ENCODE measurements around the gene SFT2D1.

Gene SFT2D1

GRCh38 chr6:166381733-166382499 is 39.6 kb upstream of the SFT2D1 start:
- Histone ChIP-seq H3K4me1 (ENCODE audit: control insufficient read depth, insufficient read depth, low read length, unreplicated experiment) (no peaks in the 10 kb centered on the region), H3K36me3 (ENCODE audit: insufficient read depth, low read length) (no peaks in the 10 kb centered on the region), H3K4me3 (ENCODE audit: low read depth, low read length) (peak overlapping the region; percentile 98), H3K79me2 (ENCODE audit: control insufficient read depth, insufficient read depth, low read length, unreplicated experiment) (no peaks in the 10 kb centered on the region), H3K27ac (ENCODE audit: low read depth, low read length) (no peak overlapping the region), H3K27me3 (ENCODE audit: insufficient read depth, low read length) (no peaks in the 10 kb centered on the region), H2AFZ (ENCODE audit: low read length, unreplicated experiment) (peak overlapping the region; percentile 35)

GRCh38 chr6:166381381-166381732 is 39.0 kb upstream of the SFT2D1 start:
- no peaks in the 10 kb centered on the region for H3K79me2 ChIP-seq (ENCODE audit: control insufficient read depth, insufficient read depth, low read length, unreplicated experiment)
- H3K27me3 ChIP-seq (ENCODE audit: insufficient read depth, low read length) = no peaks in the 10 kb centered on the region
- no peaks in the 10 kb centered on the region for H3K36me3 ChIP-seq (ENCODE audit: insufficient read depth, low read length)
- peak overlapping the region; percentile 98 for H3K4me3 ChIP-seq (ENCODE audit: low read depth, low read length)
- no peak overlapping the region for H3K27ac ChIP-seq (ENCODE audit: low read depth, low read length)
- no peaks in the 10 kb centered on the region for H3K4me1 ChIP-seq (ENCODE audit: control insufficient read depth, insufficient read depth, low read length, unreplicated experiment)
- peak overlapping the region; percentile 35 for H2AFZ ChIP-seq (ENCODE audit: low read length, unreplicated experiment)

GRCh38 chr6:166379800-166380199 is 37.5 kb upstream of the SFT2D1 start:
- no peak overlapping the region for H3K4me3 ChIP-seq (ENCODE audit: low read depth, low read length)
- no peaks in the 10 kb centered on the region for H3K27me3 ChIP-seq (ENCODE audit: insufficient read depth, low read length)
- no peak overlapping the region for H2AFZ ChIP-seq (ENCODE audit: low read length, unreplicated experiment)
- H3K27ac ChIP-seq (ENCODE audit: low read depth, low read length) = no peak overlapping the region
- no peaks in the 10 kb centered on the region for H3K36me3 ChIP-seq (ENCODE audit: insufficient read depth, low read length)
- no peaks in the 10 kb centered on the region for H3K79me2 ChIP-seq (ENCODE audit: control insufficient read depth, insufficient read depth, low read length, unreplicated experiment)
- H3K4me1 ChIP-seq (ENCODE audit: control insufficient read depth, insufficient read depth, low read length, unreplicated experiment) = no peaks in the 10 kb centered on the region

- no peaks in the 10 kb centered on the region for H3K27me3 ChIP-seq (ENCODE audit: insufficient read depth, low read length)
- no peak overlapping the region for H3K4me3 ChIP-seq (ENCODE audit: low read depth, low read length)
- no peaks in the 10 kb centered on the region for H3K79me2 ChIP-seq (ENCODE audit: control insufficient read depth, insufficient read depth, low read length, unreplicated experiment)
Measured at GRCh38 chr6:166379103-166379586, 36.8 kb upstream of the SFT2D1 start.

GRCh38 chr6:166377721-166378120 is 35.4 kb upstream of the SFT2D1 start:
- H3K79me2 ChIP-seq (ENCODE audit: control insufficient read depth, insufficient read depth, low read length, unreplicated experiment) = no peaks in the 10 kb centered on the region
- no peaks in the 10 kb centered on the region for H3K36me3 ChIP-seq (ENCODE audit: insufficient read depth, low read length)
- H2AFZ ChIP-seq (ENCODE audit: low read length, unreplicated experiment) = no peak overlapping the region
- no peak overlapping the region for H3K27ac ChIP-seq (ENCODE audit: low read depth, low read length)
- no peak overlapping the region for H3K4me3 ChIP-seq (ENCODE audit: low read depth, low read length)
- H3K27me3 ChIP-seq (ENCODE audit: insufficient read depth, low read length) = no peaks in the 10 kb centered on the region
- H3K4me1 ChIP-seq (ENCODE audit: control insufficient read depth, insufficient read depth, low read length, unreplicated experiment) = no peaks in the 10 kb centered on the region

More at GRCh38 chr6:166379103-166379586, 36.8 kb upstream of the SFT2D1 start:
- Histone ChIP-seq H3K4me1 (ENCODE audit: control insufficient read depth, insufficient read depth, low read length, unreplicated experiment) (no peaks in the 10 kb centered on the region), H3K27ac (ENCODE audit: low read depth, low read length) (no peak overlapping the region), H2AFZ (ENCODE audit: low read length, unreplicated experiment) (no peak overlapping the region), H3K36me3 (ENCODE audit: insufficient read depth, low read length) (no peaks in the 10 kb centered on the region)

GRCh38 chr6:166375013-166375412 is 32.7 kb upstream of the SFT2D1 start:
- Histone ChIP-seq H3K4me1 (ENCODE audit: control insufficient read depth, insufficient read depth, low read length, unreplicated experiment) (no peaks in the 10 kb centered on the region), H3K27ac (ENCODE audit: low read depth, low read length) (no peak overlapping the region), H2AFZ (ENCODE audit: low read length, unreplicated experiment) (no peak overlapping the region), H3K4me3 (ENCODE audit: low read depth, low read length) (no peak overlapping the region), H3K27me3 (ENCODE audit: insufficient read depth, low read length) (no peaks in the 10 kb centered on the region), H3K79me2 (ENCODE audit: control insufficient read depth, insufficient read depth, low read length, unreplicated experiment) (no peaks in the 10 kb centered on the region), H3K36me3 (ENCODE audit: insufficient read depth, low read length) (no peaks in the 10 kb centered on the region)

- no peaks in the 10 kb centered on the region for H3K36me3 ChIP-seq (ENCODE audit: insufficient read depth, low read length)
- H3K4me1 ChIP-seq (ENCODE audit: control insufficient read depth, insufficient read depth, low read length, unreplicated experiment) = peaks cover 5% of the 10 kb centered on the region
- no peaks in the 10 kb centered on the region for H3K27me3 ChIP-seq (ENCODE audit: insufficient read depth, low read length)
- no peak overlapping the region for H3K27ac ChIP-seq (ENCODE audit: low read depth, low read length)
- H3K4me3 ChIP-seq (ENCODE audit: low read depth, low read length) = no peak overlapping the region
- no peak overlapping the region for H2AFZ ChIP-seq (ENCODE audit: low read length, unreplicated experiment)
- no peaks in the 10 kb centered on the region for H3K79me2 ChIP-seq (ENCODE audit: control insufficient read depth, insufficient read depth, low read length, unreplicated experiment)
Measured at GRCh38 chr6:166370489-166370888, 28.1 kb upstream of the SFT2D1 start.

GRCh38 chr6:166369782-166370181 is 27.4 kb upstream of the SFT2D1 start:
- H2AFZ ChIP-seq (ENCODE audit: low read length, unreplicated experiment) = no peak overlapping the region
- H3K4me1 ChIP-seq (ENCODE audit: control insufficient read depth, insufficient read depth, low read length, unreplicated experiment) = peaks cover 10% of the 10 kb centered on the region
- no peak overlapping the region for H3K4me3 ChIP-seq (ENCODE audit: low read depth, low read length)
- H3K36me3 ChIP-seq (ENCODE audit: insufficient read depth, low read length) = no peaks in the 10 kb centered on the region
- H3K79me2 ChIP-seq (ENCODE audit: control insufficient read depth, insufficient read depth, low read length, unreplicated experiment) = no peaks in the 10 kb centered on the region
- no peaks in the 10 kb centered on the region for H3K27me3 ChIP-seq (ENCODE audit: insufficient read depth, low read length)
- H3K27ac ChIP-seq (ENCODE audit: low read depth, low read length) = no peak overlapping the region

- Histone ChIP-seq H3K4me1 (ENCODE audit: control insufficient read depth, insufficient read depth, low read length, unreplicated experiment) (peaks cover 11% of the 10 kb centered on the region), H3K4me3 (ENCODE audit: low read depth, low read length) (no peak overlapping the region), H3K36me3 (ENCODE audit: insufficient read depth, low read length) (no peaks in the 10 kb centered on the region), H2AFZ (ENCODE audit: low read length, unreplicated experiment) (no peak overlapping the region), H3K27ac (ENCODE audit: low read depth, low read length) (no peak overlapping the region), H3K79me2 (ENCODE audit: control insufficient read depth, insufficient read depth, low read length, unreplicated experiment) (no peaks in the 10 kb centered on the region), H3K27me3 (ENCODE audit: insufficient read depth, low read length) (no peaks in the 10 kb centered on the region)
Measured at GRCh38 chr6:166366921-166367320, 24.6 kb upstream of the SFT2D1 start.

- no peaks in the 10 kb centered on the region for H3K27me3 ChIP-seq (ENCODE audit: insufficient read depth, low read length)
- no peaks in the 10 kb centered on the region for H3K79me2 ChIP-seq (ENCODE audit: control insufficient read depth, insufficient read depth, low read length, unreplicated experiment)
- H2AFZ ChIP-seq (ENCODE audit: low read length, unreplicated experiment) = no peak overlapping the region
- no peaks in the 10 kb centered on the region for H3K36me3 ChIP-seq (ENCODE audit: insufficient read depth, low read length)
- peaks cover 16% of the 10 kb centered on the region for H3K4me1 ChIP-seq (ENCODE audit: control insufficient read depth, insufficient read depth, low read length, unreplicated experiment)
- no peak overlapping the region for H3K4me3 ChIP-seq (ENCODE audit: low read depth, low read length)
- H3K27ac ChIP-seq (ENCODE audit: low read depth, low read length) = no peak overlapping the region
Measured at GRCh38 chr6:166365806-166366205, 23.5 kb upstream of the SFT2D1 start.

- no peak overlapping the region for H3K4me3 ChIP-seq (ENCODE audit: low read depth, low read length)
- H3K79me2 ChIP-seq (ENCODE audit: control insufficient read depth, insufficient read depth, low read length, unreplicated experiment) = no peaks in the 10 kb centered on the region
- no peaks in the 10 kb centered on the region for H3K36me3 ChIP-seq (ENCODE audit: insufficient read depth, low read length)
- H3K4me1 ChIP-seq (ENCODE audit: control insufficient read depth, insufficient read depth, low read length, unreplicated experiment) = peaks cover 21% of the 10 kb centered on the region
- no peaks in the 10 kb centered on the region for H3K27me3 ChIP-seq (ENCODE audit: insufficient read depth, low read length)
- no peak overlapping the region for H2AFZ ChIP-seq (ENCODE audit: low read length, unreplicated experiment)
- H3K27ac ChIP-seq (ENCODE audit: low read depth, low read length) = no peak overlapping the region
Measured at GRCh38 chr6:166365221-166365620, 22.9 kb upstream of the SFT2D1 start.

Data from ACC112 (cell line).